NCI-H446 treated with DMSO at 0.1 percent for 48 hours (cell line): ENCODE measurements around the gene ZDHHC24.
A peak's percentile ranks its signal among the peaks of the same experiment; 100 is the strongest.
"Not testable (repeated sequence)": the region's sequence is repeated elsewhere in the genome, so short reads cannot be mapped to it uniquely, and the experiment has no call there.

Source experiments
- DNase-seq: peaks from one replicate; lab custom pipeline; 2025; lab: John Stamatoyannopoulos, UW

ZDHHC24 gene

GRCh38 chr11:66544952-66545351, 896 bp downstream of the ZDHHC24 start:
- not testable (repeated sequence) for DNase-seq

- DNase-seq = no peak
These were observed 2.4 kb downstream of the ZDHHC24 start for GRCh38 chr11:66543263-66544107.

GRCh38 chr11:66542362-66542761, 3.5 kb downstream of the ZDHHC24 start:
- DNase-seq = no peak

- DNase-seq = no peak
These were observed 4.0 kb downstream of the ZDHHC24 start for GRCh38 chr11:66541892-66542291.

- not testable (repeated sequence) for DNase-seq
These were observed 5.2 kb downstream of the ZDHHC24 start for GRCh38 chr11:66540598-66540997.

GRCh38 chr11:66539870-66540213, 6.0 kb downstream of the ZDHHC24 start:
- DNase-seq = no peak

- no peak for DNase-seq
These were observed 6.5 kb downstream of the ZDHHC24 start for GRCh38 chr11:66539170-66539869.

- DNase-seq = no peak
These were observed 13.1 kb downstream of the ZDHHC24 start for GRCh38 chr11:66532784-66533183.

- no peak for DNase-seq
These were observed 14.0 kb downstream of the ZDHHC24 start for GRCh38 chr11:66531841-66532240.

GRCh38 chr11:66530927-66531709, 14.7 kb downstream of the ZDHHC24 start:
- DNase-seq = no peak

- no peak for DNase-seq
These were observed 16.2 kb downstream of the ZDHHC24 start for GRCh38 chr11:66529655-66530054.

- DNase-seq = no peak
These were observed 16.8 kb downstream of the ZDHHC24 start for GRCh38 chr11:66529069-66529468.

GRCh38 chr11:66524304-66525040, 21.4 kb downstream of the ZDHHC24 start:
- no peak for DNase-seq

- DNase-seq = no peak
These were observed 22.2 kb downstream of the ZDHHC24 start for GRCh38 chr11:66523611-66524010.

- DNase-seq = no peak
These were observed 34.9 kb downstream of the ZDHHC24 start for GRCh38 chr11:66510990-66511339.

- peak; percentile 44 for DNase-seq
These were observed 35.4 kb downstream of the ZDHHC24 start, which contains the start of gene BBS1 for GRCh38 chr11:66510271-66510989. BBS1 (plus strand) TSS chr11:66510635; CDS start chr11:66510660, 25 bp downstream.

GRCh38 chr11:66509131-66509561, 36.7 kb downstream of the ZDHHC24 start:
- DNase-seq = no peak

- no peak for DNase-seq
These were observed 40.5 kb downstream of the ZDHHC24 start for GRCh38 chr11:66505276-66505816.

- no peak for DNase-seq
These were observed 47.3 kb downstream of the ZDHHC24 start for GRCh38 chr11:66498506-66498905.

- no peak for DNase-seq
These were observed 48.6 kb downstream of the ZDHHC24 start for GRCh38 chr11:66497206-66497605.

- DNase-seq = no peak
These were observed 50.4 kb downstream of the ZDHHC24 start for GRCh38 chr11:66495401-66495854.
